Muscle of leg (tissue), 11 donors: ENCODE data around the gene CA10. TPM values are rescaled to one million over a fixed set of nuclear protein-coding genes. Genes with fewer than 3 reads are reported as not detected.
A peak's percentile ranks its signal among the peaks of the same experiment; 100 is the strongest.

ENCODE experiments used
- DNase-seq: peaks from one replicate; pipeline ENCODE4 v3.0.0; 2013
- H3K27ac ChIP-seq: one replicate; pipeline ENCODE4 v1.5.1; 2013; ENCODE audit warnings: mild to moderate bottlenecking, low read length, control low read depth
- H3K27me3 ChIP-seq: one replicate; pipeline ENCODE4 v1.6.1; 2013; ENCODE audit warnings: low read length; ENCODE audit not compliant: control insufficient read depth, insufficient read depth
- H3K36me3 ChIP-seq: one replicate; pipeline ENCODE4 v1.6.1; 2013; ENCODE audit warnings: low read length; ENCODE audit not compliant: control insufficient read depth, insufficient read depth
- H3K4me1 ChIP-seq: one replicate; pipeline ENCODE4 v1.6.1; 2013; ENCODE audit warnings: low read length; ENCODE audit not compliant: control insufficient read depth, insufficient read depth
- H3K4me3 ChIP-seq: one replicate; pipeline ENCODE4 v1.5.1; 2013; ENCODE audit warnings: low read length, control low read depth
- H3K9me3 ChIP-seq: replicated peaks from 2 replicates; pipeline ENCODE4 v1.6.1; 2013; ENCODE audit warnings: low read depth, low read length; ENCODE audit not compliant: control insufficient read depth
- WGBS: methylation state at CpG from one replicate; pipeline ENCODE4 v1.1.5; 2013; ENCODE audit warnings: missing lambda C conversion rate; ENCODE audit not compliant: insufficient coverage; 5-methylcytosine and 5-hydroxymethylcytosine counted together
- polyA plus RNA-seq, 8 donors: library from polyadenylated mRNA; unstranded; fragments of 120-200 nt; gene quantifications; one replicate each; pipeline versions ENCODE4 v1.2.1 to v1.2.3, GENCODE V29; 2013; ENCODE audit warnings: inconsistent platforms in 1 of 8, low replicate concordance in 1 of 8; ENCODE audit not compliant: insufficient read length in 8 of 8, insufficient read depth in 1 of 8
- total RNA-seq: library from RNA; stranded (reverse); fragments of 120-200 nt; gene quantifications from one replicate; pipeline ENCODE4 v1.2.4, GENCODE V29; 2013

The CA10 gene
- total and polyA plus RNA-seq, 9 donors = 1.4 to 6.9 (median 3.3) TPM

DNA sequence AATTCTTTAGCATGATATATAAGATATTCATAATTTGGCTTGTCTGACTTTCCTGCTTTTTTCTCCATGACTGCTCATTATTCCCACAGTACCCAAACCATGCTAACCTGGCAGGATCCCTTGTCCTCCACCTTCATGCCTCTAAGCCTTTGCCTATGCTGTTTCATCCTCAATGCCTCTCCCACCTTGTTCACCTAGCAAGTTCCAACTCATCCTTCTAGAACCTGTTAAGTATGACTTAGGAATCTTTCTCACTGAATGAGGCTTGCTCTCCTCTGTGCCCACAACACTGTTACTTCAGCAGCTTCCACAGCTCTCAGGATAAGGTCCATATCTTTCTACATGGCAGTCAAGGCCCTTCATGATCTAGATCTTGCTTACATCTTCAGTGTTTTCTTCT lies 34.0 kb downstream of the CA10 start:
- Histone ChIP-seq H3K4me3 (no peak overlapping the region), H3K27ac (no peak overlapping the region), H3K36me3 (no peaks in the 10 kb centered on the region), H3K27me3 (no peaks in the 10 kb centered on the region), H3K4me1 (no peaks in the 10 kb centered on the region), H3K9me3 (peaks cover under 1% of the 10 kb centered on the region)
- DNase-seq = no peak

GRCh38 chr17:52120465-52120864 lies 38.0 kb downstream of the CA10 start:
- H3K36me3 ChIP-seq = no peaks in the 10 kb centered on the region
- H3K9me3 ChIP-seq = peaks cover 2% of the 10 kb centered on the region
- no peaks in the 10 kb centered on the region for H3K27me3 ChIP-seq
- H3K4me1 ChIP-seq = no peaks in the 10 kb centered on the region
- WGBS = 80% methylated on average over 1 of the region's 2 CpGs
- no peak for DNase-seq
- no peak overlapping the region for H3K4me3 ChIP-seq
- H3K27ac ChIP-seq = no peak overlapping the region

DNA sequence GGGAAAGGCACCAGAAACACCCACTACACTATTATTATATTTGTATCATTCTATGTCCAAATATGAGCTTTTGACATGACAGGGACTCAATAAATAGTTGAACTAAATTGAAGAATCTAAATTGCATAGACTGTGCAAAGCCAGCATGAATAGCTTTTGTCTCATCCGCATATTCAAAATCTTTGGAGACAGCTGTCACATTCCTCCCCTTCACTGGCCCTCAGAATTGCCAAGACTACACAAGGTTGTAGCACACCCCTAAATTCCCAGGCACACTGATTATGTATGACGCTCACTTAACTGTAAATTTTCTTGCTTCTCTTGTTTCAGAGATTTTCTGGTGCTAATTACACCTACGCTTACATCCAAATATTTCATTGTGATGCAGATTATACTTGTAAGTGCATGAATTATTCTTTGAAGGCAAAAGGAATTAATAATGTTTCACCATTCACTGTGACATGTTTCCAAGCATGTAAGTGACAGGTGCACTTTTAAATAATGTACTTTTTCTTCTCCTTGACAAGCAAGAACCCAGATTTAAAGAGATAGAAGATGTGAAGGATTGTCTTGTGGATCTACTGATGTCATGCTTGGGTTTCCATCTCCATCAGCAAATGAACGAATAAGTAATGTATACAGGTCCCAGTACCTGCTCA lies 47.5 kb downstream of the CA10 start:
- Histone ChIP-seq H3K36me3 (no peaks in the 10 kb centered on the region), H3K9me3 (no peaks in the 10 kb centered on the region), H3K4me1 (no peaks in the 10 kb centered on the region), H3K27ac (no peak overlapping the region), H3K27me3 (no peaks in the 10 kb centered on the region), H3K4me3 (no peak overlapping the region)
- 83% methylated on average over 1 of the region's 4 CpGs for WGBS
- peak; percentile 16 for DNase-seq

- no peaks in the 10 kb centered on the region for H3K36me3 ChIP-seq
- H3K9me3 ChIP-seq = no peaks in the 10 kb centered on the region
- peak; percentile 71 for DNase-seq
- no CpG with 5 or more reads among the region's 7 CpGs for WGBS
- H3K27ac ChIP-seq = no peak overlapping the region
- no peaks in the 10 kb centered on the region for H3K4me1 ChIP-seq
- no peaks in the 10 kb centered on the region for H3K27me3 ChIP-seq
- no peak overlapping the region for H3K4me3 ChIP-seq
Measured at GRCh38 chr17:52106638-52107261, 51.8 kb downstream of the CA10 start.

GRCh38 chr17:52106072-52106471 lies 52.4 kb downstream of the CA10 start:
- Histone ChIP-seq H3K27ac (no peak overlapping the region), H3K36me3 (no peaks in the 10 kb centered on the region), H3K4me1 (no peaks in the 10 kb centered on the region), H3K9me3 (no peaks in the 10 kb centered on the region), H3K27me3 (no peaks in the 10 kb centered on the region), H3K4me3 (no peak overlapping the region)
- DNase-seq = no peak
- WGBS = 88% methylated on average over 5 of the region's 8 CpGs

- WGBS = no CpG with 5 or more reads among the region's 1 CpG
- H3K27me3 ChIP-seq = no peaks in the 10 kb centered on the region
Measured at GRCh38 chr17:52105591-52105990, 52.9 kb downstream of the CA10 start.

GRCh38 chr17:52096056-52096455 lies 62.5 kb downstream of the CA10 start:
- no peaks in the 10 kb centered on the region for H3K27me3 ChIP-seq
- H3K36me3 ChIP-seq = no peaks in the 10 kb centered on the region
- no peaks in the 10 kb centered on the region for H3K4me1 ChIP-seq
- DNase-seq = no peak
- H3K9me3 ChIP-seq = no peaks in the 10 kb centered on the region
- no peak overlapping the region for H3K27ac ChIP-seq
- no peak overlapping the region for H3K4me3 ChIP-seq

More at GRCh38 chr17:52105591-52105990, 52.9 kb downstream of the CA10 start:
- H3K4me1 ChIP-seq = no peaks in the 10 kb centered on the region
- H3K36me3 ChIP-seq = no peaks in the 10 kb centered on the region
- no peak overlapping the region for H3K27ac ChIP-seq
- H3K4me3 ChIP-seq = no peak overlapping the region
- no peaks in the 10 kb centered on the region for H3K9me3 ChIP-seq
- no peak for DNase-seq

DNA sequence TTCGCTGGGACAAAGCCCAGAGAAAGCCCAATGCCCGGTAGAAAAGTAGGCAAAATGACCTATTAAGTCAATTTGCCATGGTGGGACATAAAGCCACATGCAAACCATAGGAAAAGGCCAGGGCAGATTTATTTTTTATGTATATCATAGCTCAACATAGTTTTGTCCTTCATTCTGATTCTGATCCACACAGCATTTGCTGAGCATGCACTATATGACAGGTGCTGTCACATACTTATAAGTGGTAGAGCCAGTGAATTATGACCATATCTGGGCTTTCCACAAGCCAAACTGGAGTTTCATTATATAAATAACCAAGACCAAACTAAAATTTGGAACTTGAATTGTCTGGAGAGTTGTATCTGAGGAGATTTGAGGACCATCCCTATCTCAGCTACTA lies 74.3 kb downstream of the CA10 start:
- WGBS = 72% methylated on average over 2 of the region's 2 CpGs
- H3K4me1 ChIP-seq = no peaks in the 10 kb centered on the region
- no peaks in the 10 kb centered on the region for H3K36me3 ChIP-seq
- H3K27ac ChIP-seq = no peak overlapping the region
- DNase-seq = no peak
- no peaks in the 10 kb centered on the region for H3K9me3 ChIP-seq
- H3K27me3 ChIP-seq = no peaks in the 10 kb centered on the region
- H3K4me3 ChIP-seq = no peak overlapping the region

DNA sequence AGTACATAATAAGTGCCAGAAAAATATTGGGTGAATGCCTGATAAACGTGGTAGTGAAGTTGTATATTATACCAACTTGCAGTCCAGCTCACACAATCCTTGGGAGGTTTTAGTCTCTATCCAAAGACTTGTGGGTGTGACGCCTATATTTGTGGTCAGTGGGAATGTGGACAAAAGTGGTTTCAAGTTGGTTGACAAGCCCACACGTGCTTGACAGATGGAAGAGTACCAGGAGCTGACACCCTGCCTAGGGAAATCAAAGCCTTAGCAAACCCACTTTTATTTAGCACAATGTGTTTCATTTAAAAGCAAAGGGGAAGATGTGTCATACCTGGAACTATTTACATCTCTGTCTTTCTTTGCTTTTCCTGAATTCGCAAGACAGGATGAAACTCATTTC lies 79.0 kb downstream of the CA10 start:
- DNase-seq = no peak
- 60% methylated on average over 1 of the region's 4 CpGs for WGBS
- H3K27ac ChIP-seq = no peak overlapping the region
- no peaks in the 10 kb centered on the region for H3K27me3 ChIP-seq
- no peaks in the 10 kb centered on the region for H3K4me1 ChIP-seq
- no peaks in the 10 kb centered on the region for H3K36me3 ChIP-seq
- H3K9me3 ChIP-seq = no peaks in the 10 kb centered on the region
- no peak overlapping the region for H3K4me3 ChIP-seq

DNA sequence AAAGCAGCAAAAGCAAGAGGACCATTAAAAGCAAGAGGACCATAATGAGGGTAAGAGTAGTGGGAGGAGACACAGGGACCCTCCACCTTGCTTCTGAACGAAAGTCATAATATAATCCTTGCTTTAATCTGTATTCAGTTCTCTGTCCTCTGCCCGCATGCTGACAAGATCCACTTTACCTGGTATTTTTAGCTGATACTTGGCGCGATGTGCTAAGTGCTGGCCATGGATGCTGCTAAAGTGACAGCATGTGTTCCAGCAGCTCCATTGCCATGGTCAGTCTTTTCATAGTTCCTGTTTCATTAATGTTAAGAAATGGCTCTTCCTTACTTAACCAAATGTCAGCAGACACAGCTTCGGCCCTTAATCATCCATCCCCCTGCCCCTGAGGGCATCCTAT lies 86.8 kb downstream of the CA10 start:
- Histone ChIP-seq H3K4me1 (no peaks in the 10 kb centered on the region), H3K36me3 (no peaks in the 10 kb centered on the region), H3K4me3 (no peak overlapping the region), H3K27ac (no peak overlapping the region), H3K27me3 (no peaks in the 10 kb centered on the region), H3K9me3 (peaks cover 5% of the 10 kb centered on the region)
- no peak for DNase-seq
- WGBS = 100% methylated on average over 3 of the region's 5 CpGs

DNA sequence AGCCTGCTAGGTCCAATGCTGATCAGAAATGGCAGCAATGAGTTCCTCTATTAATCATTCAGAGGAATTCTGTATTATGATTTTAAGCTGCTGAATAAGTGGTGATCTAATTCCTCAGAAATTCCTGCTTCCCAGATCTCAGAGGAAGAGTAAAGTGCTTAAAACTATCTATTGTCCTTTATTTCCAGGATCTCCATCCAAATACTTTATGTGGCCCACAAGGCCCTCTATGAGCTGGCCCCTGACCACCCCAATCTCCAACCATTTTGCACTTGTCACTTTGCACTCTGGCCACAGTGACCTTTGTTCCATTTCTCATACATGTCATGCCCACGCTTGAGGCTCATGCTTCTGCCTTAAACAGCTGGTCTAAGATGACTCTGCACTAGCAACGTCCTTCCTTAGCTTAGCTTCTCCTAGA lies 93.7 kb downstream of the CA10 start:
- H3K4me1 ChIP-seq = no peaks in the 10 kb centered on the region
- whole genome bisulfite sequencing = 64% methylated on average over 2 of the region's 2 CpGs
- no peaks in the 10 kb centered on the region for H3K27me3 ChIP-seq
- H3K27ac ChIP-seq = no peak overlapping the region
- no peak overlapping the region for H3K4me3 ChIP-seq
- no peaks in the 10 kb centered on the region for H3K36me3 ChIP-seq
- peak; percentile 2 for DNase-seq
- H3K9me3 ChIP-seq = peaks cover 5% of the 10 kb centered on the region
